ENCODE measurements around the gene PCYT2. TPM values are rescaled to one million over a fixed set of nuclear protein-coding genes. Genes with fewer than 3 reads are reported as not detected.

The PCYT2 gene
- total RNA-seq, 4 donors from 2014 or later: 23.7 to 34.2 (median 30.4) TPM

GRCh38 chr17:81940538-81941483 lies 29.6 kb upstream of the PCYT2 start:
- Histone ChIP-seq H3K4me3 (no peak overlapping the region), H3K27ac (no peak overlapping the region)

GRCh38 chr17:81939881-81940385 lies 28.7 kb upstream of the PCYT2 start:
- Histone ChIP-seq H3K27me3 (peaks cover 17% of the 10 kb centered on the region), H3K9me3 (no peaks in the 10 kb centered on the region), H3K27ac (no peak overlapping the region), H3K4me3 (no peak overlapping the region), H3K36me3 (no peaks in the 10 kb centered on the region), H3K4me1 (peaks cover 26% of the 10 kb centered on the region)
- DNase-seq (ENCODE audit: low spot score in 2 of 2): no peak
- WGBS: no CpG with 5 or more reads among the region's 21 CpGs
- TF ChIP-seq POLR2AphosphoS5 (IDR thresholded peaks at IDR 0.05): no peak
- TF ChIP-seq, protein P1, sequence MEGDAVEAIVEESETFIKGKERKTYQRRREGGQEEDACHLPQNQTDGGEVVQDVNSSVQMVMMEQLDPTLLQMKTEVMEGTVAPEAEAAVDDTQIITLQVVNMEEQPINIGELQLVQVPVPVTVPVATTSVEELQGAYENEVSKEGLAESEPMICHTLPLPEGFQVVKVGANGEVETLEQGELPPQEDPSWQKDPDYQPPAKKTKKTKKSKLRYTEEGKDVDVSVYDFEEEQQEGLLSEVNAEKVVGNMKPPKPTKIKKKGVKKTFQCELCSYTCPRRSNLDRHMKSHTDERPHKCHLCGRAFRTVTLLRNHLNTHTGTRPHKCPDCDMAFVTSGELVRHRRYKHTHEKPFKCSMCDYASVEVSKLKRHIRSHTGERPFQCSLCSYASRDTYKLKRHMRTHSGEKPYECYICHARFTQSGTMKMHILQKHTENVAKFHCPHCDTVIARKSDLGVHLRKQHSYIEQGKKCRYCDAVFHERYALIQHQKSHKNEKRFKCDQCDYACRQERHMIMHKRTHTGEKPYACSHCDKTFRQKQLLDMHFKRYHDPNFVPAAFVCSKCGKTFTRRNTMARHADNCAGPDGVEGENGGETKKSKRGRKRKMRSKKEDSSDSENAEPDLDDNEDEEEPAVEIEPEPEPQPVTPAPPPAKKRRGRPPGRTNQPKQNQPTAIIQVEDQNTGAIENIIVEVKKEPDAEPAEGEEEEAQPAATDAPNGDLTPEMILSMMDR (IDR thresholded peaks at IDR 0.05): no peak
- TF ChIP-seq EP300 (IDR thresholded peaks at IDR 0.05): no peak
- no peak for TF ChIP-seq POLR2A (IDR thresholded peaks at IDR 0.05)

More at GRCh38 chr17:81940538-81941483, 29.6 kb upstream of the PCYT2 start:
- TF ChIP-seq, protein P1 (IDR thresholded peaks at IDR 0.05): no peak
- TF ChIP-seq POLR2AphosphoS5 (IDR thresholded peaks at IDR 0.05) (no peak), POLR2A (IDR thresholded peaks at IDR 0.05) (no peak), EP300 (IDR thresholded peaks at IDR 0.05) (no peak)
- H3K36me3 ChIP-seq: no peaks in the 10 kb centered on the region
- DNase-seq (ENCODE audit: low spot score in 2 of 2): no peak
- WGBS: 92% methylated on average over 29 of the region's 56 CpGs
- no peaks in the 10 kb centered on the region for H3K9me3 ChIP-seq
- H3K4me1 ChIP-seq: peaks cover 26% of the 10 kb centered on the region
- H3K27me3 ChIP-seq: peaks cover 17% of the 10 kb centered on the region

DNA sequence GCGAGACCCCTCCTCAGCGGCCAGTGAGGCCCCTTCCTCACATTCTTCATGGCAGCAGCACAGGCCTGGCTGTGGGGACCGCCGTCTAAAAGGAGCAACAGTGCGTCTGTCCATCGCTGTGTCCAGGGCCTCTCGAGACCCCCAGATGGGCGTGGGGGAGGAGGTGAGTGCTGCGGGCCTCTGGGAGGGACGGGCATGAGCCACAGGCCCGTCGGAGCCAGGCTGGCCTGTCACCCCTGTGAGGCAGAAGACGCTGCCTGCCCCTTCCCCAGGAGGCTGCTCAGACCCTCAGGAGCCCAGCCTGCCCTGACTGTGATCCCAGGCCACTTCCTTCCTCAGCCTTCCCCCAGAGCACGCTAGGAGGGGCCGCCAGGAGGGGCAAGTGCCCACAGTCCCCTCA lies 28.0 kb upstream of the PCYT2 start:
- Histone ChIP-seq H3K36me3 (no peaks in the 10 kb centered on the region), H3K27me3 (peaks cover 17% of the 10 kb centered on the region), H3K9me3 (no peaks in the 10 kb centered on the region), H3K4me3 (no peak overlapping the region), H3K27ac (no peak overlapping the region), H3K4me1 (peaks cover 26% of the 10 kb centered on the region)
- no peak for DNase-seq (ENCODE audit: low spot score in 2 of 2)
- TF ChIP-seq, protein P1 (IDR thresholded peaks at IDR 0.05): no peak
- no peak for TF ChIP-seq POLR2A (IDR thresholded peaks at IDR 0.05)
- TF ChIP-seq POLR2AphosphoS5 (IDR thresholded peaks at IDR 0.05): no peak
- TF ChIP-seq EP300 (IDR thresholded peaks at IDR 0.05): no peak
- WGBS: 74% methylated on average over 13 of the region's 15 CpGs

GRCh38 chr17:81935709-81936084 lies 24.5 kb upstream of the PCYT2 start:
- 81% methylated on average over 6 of the region's 6 CpGs for WGBS

More at GRCh38 chr17:81935709-81936084, 24.5 kb upstream of the PCYT2 start:
- Histone ChIP-seq H3K9me3 (no peaks in the 10 kb centered on the region), H3K27me3 (no peaks in the 10 kb centered on the region), H3K4me1 (peaks cover 32% of the 10 kb centered on the region), H3K27ac (no peak overlapping the region), H3K36me3 (no peaks in the 10 kb centered on the region), H3K4me3 (no peak overlapping the region)
- no peak for DNase-seq (ENCODE audit: low spot score in 2 of 2)
- no peak for TF ChIP-seq POLR2AphosphoS5 (IDR thresholded peaks at IDR 0.05)
- TF ChIP-seq, protein P1 (IDR thresholded peaks at IDR 0.05): no peak
- no peak for TF ChIP-seq EP300 (IDR thresholded peaks at IDR 0.05)
- TF ChIP-seq POLR2A (IDR thresholded peaks at IDR 0.05): no peak
